AG09319 (cell line): Measurements from ENCODE around the gene FBXO45.

Experiments used
- DNase-seq: peaks from one replicate; pipeline ENCODE4 v3.0.0-alpha.2; 2010; ENCODE audit warnings: low read depth; ENCODE audit errors: extremely low read depth
- CTCF ChIP-seq: IDR thresholded peaks from 2 replicates; pipeline ENCODE4 v1.5.1; 2011; ENCODE audit warnings: low read depth, mild to moderate bottlenecking, inconsistent platforms, low read length, moderate library complexity

FBXO45 gene

GRCh38 chr3:196599734-196600128 is 31.3 kb downstream of the FBXO45 start:
- TF ChIP-seq CTCF, result no peak
- DNase-seq, result no peak

GRCh38 chr3:196600359-196600758 is 31.9 kb downstream of the FBXO45 start:
- no peak for DNase-seq
- TF ChIP-seq CTCF, result no peak

- no peak for DNase-seq
- TF ChIP-seq CTCF, result no peak
Observed at GRCh38 chr3:196602673-196603072, 34.2 kb downstream of the FBXO45 start.

GRCh38 chr3:196603683-196604082 is 35.2 kb downstream of the FBXO45 start:
- DNase-seq, result no peak
- TF ChIP-seq CTCF, result no peak

GRCh38 chr3:196604548-196604947 is 36.1 kb downstream of the FBXO45 start:
- no peak for TF ChIP-seq CTCF
- DNase-seq, result no peak

- TF ChIP-seq CTCF, result no peak
- DNase-seq, result no peak
Observed at GRCh38 chr3:196608693-196609092, 40.2 kb downstream of the FBXO45 start.

- peak; percentile 87 for TF ChIP-seq CTCF
- peak; percentile 56 for DNase-seq
Observed at GRCh38 chr3:196609343-196609775, 40.9 kb downstream of the FBXO45 start.
